Stimulated activated CD4-positive, alpha-beta T cell treated with anti-CD3 and anti-CD28 coated beads, Interleukin-4, amount 100 ng/mL, for 4 hours (primary cell): ENCODE results near the gene C1orf21.

Experiments
- DNase-seq, 2 experiments: peaks; one replicate each; pipeline ENCODE4 v3.0.0-alpha.2; 2020

Gene C1orf21

DNA sequence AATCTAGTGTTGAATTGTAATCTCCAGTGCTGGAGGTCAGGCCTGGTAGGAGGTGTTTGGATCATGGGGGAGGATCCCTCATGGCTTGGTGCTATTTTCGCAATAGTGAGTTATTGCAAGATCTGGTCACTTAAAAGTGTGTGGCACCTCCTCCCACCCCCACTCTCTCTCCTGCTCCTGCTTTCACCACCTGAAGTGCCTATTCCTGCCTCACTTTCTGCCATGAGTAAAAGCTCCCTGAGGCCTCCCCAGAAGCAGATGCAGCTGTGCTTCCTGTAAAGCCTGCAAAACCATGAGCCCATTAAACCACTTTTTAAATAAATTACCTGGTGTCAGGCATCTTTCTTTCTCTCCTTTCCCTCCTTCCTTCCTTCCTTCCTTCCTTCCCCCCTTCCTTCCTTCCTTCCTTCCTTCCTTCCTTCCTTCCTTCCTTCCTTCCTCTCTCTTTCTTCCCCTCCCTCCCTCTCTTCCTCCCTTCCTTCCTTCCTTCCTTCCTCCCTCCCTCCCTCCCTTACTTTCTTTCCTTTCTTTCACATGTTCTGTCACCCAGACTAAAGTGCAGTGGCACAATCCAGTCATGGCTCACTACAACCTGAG, 172.4 kb downstream of the C1orf21 start:
- no peak for DNase-seq

DNA sequence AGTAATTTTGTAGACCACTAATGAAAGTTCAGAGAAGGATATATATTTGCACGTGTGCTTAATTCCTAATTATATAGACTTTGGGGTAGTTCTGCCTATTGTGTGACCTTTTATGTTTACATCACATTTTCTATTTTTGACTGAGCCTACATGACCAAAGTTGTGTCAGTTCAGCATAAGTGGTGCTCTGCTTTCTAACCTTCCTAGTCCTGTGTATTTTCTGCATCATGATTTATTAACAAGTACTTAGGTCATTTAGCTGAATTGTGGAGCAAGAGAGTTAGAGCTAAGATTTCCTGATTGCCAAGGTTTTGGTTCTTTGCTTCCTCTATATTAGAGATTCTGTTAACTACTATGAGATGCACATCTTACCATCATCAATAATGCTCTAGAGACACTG, 176.0 kb downstream of the C1orf21 start:
- DNase-seq: no peak

DNA sequence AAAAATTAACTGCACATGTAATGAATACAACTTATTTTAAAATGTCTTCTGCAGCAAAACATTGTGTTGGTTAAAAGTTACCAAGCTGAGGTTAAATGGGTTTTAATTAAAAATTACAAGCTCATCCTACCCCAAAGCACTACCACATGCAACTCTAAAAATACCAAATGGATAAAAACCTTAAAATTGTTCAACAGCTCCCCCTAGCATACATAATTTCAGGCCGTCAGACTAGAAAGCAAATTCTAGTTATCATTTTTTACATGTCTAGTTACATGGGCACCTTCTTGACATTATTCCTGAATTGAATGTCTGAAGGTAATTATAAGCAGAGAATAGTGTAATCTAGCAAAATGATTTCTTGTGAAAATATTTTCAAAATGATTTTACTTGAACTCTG, 176.5 kb downstream of the C1orf21 start:
- no peak for DNase-seq

DNA sequence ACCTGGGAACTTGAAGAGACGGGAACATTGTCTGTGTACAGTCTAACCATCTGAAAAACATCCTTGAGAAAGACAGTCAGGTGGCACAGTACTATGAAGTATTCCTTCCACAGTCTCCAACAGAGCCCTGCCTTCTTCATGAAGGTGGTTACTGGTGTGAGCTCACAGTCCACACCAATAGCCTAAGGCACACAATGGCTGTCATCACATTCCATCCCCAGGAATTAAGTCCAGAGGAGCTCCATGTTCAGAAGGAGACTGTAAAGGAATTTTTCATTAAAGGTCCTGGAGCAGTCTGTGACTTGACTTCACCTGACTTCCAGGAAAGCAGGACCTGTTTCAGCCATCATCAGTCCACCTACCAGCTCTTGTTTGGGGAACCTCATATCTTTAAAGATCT, 180.2 kb downstream of the C1orf21 start:
- no peak for DNase-seq

DNA sequence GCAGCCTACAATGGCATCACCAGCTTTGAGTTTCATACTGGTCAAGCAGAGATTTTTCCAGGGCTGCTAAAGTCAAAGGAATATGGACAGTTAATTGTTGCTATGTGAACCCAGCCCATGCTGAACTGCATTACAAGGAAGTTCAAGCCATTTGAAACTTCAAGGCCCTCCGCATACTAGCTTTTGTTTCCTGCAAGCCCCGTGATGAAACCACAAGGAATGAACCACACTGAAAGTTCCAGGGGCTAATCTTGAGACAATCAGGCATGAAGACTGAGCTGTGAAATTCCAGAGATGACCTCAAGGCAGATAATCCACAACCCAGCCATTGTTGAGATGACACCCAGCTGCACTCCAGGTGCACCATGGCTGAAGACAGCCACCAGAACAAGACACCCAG, 180.8 kb downstream of the C1orf21 start:
- DNase-seq: no peak

DNA sequence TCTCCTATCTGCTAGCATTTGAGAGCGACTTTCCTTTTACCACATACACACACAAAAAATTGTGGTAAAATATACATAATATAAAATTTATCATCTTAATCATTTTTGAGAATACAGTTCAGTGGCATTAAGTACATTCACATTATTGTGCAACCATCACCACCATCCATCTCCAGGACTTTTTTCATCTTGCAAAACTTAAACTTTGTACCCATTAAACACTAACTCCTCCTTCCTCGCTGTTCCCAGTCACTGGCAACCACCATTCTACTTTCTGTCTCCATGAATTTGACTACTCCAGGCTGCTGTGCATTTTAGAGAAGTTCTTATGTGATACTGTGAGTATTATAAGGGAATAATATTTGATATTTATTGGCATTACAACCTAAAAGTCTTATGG, 181.3 kb downstream of the C1orf21 start:
- DNase-seq: no peak

DNA sequence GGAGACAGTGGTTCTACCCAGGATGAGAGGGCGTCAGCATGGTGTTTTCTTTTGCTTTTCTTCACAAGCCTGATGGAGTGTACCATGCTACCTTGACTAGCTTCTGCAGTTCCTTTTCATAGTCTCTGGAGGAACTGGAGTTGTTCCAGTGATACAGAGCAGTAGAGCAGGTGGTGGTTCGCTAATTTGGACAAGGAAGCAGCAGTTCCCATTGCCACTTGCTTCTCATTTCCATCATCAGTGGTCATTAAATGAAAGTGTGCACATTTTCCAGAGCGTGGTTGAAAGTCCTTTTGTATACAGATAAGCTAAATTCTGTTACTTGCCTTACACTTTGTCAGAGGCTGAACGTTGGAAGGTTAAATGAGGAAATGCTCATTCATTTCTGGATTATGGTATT, 182.3 kb downstream of the C1orf21 start:
- no peak for DNase-seq

DNA sequence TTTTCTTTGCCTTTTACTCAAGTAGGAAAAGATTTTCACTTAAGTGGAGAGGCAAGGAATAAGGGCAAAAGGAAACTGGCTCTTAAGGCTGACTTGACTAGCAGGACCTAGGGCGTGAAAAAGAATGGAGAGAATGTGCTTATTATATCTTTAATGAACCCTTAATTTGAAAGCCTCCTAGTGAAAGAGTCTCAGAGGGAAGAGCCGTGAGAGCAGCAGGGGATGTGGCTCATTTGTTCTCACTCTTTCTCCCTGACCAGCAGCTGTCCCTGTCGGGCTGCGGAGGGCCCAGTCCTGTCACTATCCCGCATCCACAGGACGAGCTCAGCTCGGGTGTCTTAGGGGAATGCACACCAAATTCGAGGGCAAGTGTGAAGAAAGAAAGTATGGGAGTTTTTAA, 187.8 kb downstream of the C1orf21 start:
- no peak for DNase-seq

DNA sequence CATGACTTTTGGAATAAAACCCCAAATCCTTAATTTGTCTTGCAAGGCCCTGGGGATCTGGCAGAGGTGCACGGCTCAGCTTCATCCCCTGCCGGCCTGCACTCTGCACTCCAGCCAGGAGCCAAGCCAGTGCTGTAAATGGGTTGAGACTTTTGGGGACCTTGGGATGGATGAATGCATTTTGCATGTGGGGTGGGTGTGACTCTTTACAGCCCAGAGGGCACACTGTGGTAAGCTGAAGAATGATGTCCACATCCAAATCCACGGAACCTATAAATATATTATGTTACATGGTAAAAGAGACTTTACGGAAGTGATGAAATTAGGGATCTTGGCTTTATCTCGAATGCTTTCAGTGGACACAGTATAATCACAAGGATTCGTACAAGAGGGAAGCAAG, 190.0 kb downstream of the C1orf21 start:
- DNase-seq: no peak

DNA sequence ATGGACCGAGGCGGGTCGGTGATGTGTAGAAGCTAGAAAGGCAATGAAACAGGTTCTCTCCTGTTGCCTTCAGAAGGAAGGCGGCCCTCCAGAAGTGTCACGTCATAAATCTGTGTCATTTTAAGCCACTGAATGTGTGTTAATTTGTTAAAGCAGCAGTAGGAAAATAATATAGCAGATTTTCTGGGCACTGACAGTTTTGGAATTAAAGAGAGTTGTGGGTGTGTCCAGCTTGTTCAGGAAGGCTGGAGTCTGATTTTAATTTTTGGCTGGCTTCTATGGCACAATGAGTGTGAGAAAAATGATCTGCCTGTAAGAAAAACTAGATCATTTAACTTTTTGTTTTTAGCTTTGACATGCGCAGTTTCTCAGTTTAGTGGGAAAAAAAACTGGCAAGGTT, 190.5 kb downstream of the C1orf21 start:
- DNase-seq: no peak

DNA sequence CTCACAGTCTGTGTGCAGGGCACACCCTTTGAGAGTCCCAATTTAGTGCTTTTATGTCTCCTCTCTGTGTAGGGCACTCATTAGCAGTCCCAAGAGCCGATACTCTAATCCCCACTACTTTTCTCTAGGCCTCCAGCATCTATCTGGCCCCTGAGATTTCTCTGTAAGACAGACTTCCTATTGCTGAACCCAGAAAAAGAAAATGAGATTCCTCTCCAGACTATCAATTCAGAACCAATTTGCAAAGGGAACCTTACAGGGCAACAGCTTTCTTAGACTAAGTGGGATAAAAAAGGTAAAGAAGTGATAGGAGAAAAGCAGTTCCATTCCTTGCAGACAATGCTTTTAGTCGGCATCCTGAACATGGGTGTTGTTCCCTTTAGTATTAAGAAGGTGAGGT, 195.6 kb downstream of the C1orf21 start:
- DNase-seq: no peak

DNA sequence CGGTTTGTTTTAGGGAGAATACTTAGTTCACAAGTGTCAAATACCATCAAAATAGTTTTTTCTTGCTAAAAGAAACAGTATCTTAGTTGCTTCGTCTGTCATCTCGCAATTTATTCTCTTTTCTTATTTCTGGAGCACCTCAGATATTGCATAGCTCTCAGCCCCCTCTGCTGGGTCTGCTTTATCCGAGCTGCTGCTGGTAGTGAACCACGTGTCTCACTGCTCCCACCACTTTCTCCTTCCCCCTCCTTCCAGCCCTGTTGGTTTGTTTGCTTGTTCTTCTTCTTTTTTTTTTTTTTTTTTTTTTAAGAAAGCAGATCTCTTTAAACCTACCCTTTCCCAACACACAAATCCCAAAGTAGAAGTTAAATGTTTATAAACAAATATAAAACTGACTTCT, 197.0 kb downstream of the C1orf21 start:
- DNase-seq: no peak

DNA sequence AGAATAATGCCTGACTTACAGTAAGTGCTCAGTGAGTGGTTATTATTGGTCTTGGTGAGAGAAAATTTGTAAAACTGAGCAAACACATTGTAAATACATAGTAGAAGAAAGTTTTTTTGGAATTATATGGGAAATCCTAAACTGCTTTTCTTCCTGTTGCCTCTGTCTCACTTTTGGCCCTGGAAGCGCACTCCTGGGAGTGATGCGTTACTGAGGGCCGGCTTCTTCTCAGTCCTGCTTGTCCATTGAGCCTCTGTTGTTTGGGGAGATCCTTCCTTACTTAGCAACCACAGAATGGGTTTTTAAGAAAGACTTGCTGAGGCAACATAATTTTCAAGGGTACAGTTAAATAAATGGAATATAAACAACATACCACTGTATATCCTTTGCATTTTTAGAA, 201.9 kb downstream of the C1orf21 start:
- no peak for DNase-seq

DNA sequence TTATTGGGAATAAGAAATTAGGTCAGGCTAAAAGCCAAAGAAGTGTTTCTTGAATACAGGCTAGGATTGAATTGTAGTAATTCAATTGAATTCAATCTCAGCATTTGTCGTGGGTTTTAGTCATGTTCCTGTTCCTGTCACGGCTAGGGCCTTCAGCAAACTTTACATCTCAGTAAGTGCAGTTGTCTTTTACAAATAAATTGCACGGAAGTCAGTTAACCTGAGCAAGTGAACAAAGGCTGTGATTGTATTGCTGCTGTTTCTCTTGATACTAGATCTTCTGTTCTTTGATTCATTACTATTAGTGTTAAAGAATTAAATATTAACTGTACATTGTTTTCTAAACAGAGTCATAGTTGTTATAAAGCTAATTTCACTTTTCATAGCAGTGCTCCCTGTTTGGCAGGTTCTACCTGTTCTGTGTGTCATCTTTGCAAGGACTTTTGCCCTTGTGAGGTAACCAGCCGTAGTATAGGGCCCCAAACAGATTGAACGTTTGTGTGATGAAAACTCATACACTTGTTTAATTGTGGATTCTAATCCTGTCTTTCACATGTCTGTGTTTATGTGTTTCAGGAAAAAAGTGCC, 203.4 kb downstream of the C1orf21 start:
- DNase-seq: no peak

DNA sequence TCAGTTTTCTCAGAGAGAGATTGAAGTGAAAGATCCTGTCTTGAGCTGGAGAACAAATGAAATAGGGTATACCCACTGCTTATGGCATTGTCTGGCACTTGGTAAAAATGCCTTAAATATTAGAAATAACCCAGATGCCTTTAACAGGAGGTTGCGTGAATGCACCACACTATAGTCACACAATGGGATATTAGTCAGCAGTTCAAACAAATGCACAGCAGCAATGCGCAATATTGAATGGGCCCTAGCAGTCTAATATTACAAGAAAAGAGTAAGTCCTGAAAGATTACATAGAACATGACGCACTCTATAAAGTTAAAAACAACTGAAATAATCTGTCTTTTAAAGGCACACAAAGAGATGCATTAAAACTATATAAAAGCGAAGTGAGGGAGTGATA, 206.8 kb downstream of the C1orf21 start:
- no peak for DNase-seq

DNA sequence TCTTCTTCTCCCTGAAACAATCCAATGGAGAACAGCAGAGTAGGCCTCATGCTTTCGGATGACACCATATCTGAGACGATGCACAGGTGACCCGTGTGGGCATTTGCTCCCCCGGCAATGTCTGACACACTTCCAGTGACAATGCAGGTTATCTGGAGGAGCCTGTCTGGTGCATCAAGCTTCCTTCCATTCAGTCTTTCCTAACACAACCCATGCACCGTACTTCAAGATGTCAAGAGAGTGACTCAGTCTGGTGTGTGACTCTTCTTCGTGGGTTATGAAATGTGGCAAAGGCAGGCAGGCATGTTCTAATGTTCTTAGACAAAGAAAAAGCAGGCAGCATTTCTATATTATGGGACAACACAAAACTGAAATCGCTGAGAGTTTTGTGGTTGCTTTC, 208.8 kb downstream of the C1orf21 start:
- no peak for DNase-seq

DNA sequence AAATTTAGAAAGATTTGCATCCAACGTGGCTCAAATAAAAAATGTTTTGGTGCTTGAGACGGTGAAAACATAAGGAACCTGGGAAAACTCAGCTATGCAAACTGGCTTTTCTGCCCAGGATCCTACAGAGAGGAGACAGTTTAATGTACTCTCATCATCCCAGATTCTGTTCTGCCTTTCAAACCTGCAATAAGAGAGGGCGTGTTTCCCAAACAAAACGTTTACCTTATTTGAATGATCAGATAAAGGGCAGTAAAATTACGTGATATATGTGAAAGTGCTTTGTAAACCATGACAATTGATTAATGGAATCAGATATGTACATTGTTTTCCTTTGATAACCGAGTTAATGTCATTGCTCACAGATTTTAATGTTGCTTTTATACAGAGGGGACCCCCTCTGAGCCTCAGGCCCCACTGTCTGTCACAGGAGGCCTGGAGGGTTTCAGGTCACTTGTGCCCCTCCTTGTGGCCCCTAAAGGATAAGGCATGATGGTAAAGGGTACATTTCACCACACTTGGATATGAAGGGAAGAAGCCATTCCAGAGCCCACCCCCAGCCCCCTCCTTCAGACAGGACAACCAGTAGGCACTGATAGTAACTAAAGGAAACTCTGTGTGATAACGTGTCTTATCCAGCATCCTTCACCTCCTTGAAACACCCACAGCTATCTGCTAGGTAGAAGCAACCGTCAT, 210.3 kb downstream of the C1orf21 start:
- DNase-seq: no peak

DNA sequence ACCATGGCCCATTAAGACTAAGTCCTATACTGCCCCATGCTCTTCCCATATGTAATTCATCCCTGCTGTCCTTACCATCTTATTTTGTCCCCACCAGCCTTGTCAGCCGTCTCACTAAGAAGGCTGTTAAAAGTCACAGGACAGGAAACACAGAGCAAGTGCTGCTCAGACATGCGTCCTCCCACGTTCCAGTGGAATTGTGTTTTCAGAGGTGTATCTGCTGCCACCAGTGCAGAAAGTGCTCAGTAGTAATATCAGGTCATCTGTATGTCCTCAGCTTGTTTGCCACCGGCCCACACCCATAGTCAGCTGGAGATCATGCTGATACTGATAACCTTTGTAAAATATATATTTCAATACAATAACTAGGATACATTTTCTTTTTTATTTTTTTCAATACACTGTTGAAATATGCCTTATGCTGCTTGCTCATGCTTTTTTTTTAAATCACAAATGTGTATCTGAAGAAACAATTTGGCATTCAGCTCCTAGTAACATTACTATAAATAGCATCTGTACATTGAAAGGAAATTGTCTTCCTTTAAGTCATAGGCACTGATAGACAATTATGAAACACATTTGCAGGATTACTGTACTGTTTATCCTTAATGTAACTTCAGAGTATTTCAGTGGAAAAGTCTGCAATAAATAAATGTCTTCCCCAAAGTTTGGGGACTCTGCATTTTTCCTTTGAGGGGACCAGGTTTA, 211.0 kb downstream of the C1orf21 start:
- no peak for DNase-seq

DNA sequence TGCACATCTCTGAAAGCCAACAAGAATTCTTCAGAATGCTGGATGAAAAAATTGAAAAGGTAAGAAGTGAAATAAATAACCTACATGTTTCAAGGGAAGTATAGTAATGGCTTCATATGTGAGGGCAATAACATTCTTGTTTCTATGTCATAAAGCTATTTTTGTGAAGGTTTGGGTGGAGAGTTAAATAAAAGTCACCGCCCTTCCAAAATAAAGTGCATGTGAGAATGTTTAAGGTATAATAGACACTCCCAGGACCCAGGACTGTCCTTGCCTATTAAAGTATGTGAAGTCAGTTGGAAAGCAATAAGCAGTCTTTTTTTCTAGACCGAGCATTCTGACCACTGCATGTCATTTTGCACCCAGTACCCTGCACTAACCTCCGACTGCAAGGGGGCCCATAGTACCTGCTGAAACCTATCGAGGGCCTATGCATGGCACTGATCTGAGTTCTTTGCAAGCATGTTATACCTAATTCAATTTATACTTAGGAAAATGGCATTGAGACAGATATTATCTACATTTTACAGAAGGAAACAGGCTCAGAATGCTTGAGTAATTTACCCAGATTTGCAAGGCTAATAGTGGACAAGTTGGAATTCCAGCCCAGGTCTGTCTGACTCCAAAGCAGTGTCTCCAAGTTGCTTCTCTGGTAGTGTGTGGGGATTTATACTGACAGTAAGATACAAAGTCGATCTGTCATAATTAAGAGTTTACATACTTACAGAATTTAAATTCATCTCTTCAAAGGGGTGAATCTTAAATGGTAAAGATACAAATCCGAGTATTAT, 211.8 kb downstream of the C1orf21 start:
- DNase-seq: no peak

DNA sequence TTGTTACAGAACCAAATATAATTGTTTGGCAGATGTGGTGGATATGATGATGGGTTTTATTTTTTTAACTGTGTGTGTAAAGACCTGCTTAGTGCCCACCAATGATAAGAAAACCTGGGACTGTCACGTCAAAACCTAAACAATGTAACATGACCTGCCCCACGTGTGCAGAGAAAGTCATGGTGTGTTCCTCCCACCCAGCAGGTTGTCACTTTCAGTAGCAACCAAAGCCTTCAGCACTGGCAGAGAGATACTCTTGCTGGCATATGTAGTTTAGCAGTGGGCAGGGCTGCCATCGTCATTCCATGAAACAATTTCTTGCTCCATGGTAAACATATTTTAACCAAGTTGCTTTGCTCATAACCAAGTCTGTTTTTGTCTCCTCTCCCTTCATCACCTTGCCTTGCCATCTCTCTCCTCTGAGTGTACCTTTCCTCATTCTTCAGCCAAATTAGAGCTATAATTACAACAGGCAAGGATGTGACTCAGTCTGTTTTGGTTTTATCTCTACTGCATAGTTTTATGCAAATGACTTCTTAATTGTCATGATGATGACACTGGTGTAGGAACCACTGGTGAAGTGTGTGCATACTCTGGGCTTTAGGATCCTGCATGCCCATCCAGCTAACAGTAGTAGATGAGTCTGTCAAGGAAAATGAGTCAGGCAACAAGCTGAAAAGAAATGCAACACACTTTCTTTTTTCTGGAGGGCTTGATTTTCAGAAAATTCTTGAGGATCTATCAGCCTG, 217.5 kb downstream of the C1orf21 start:
- DNase-seq: no peak

DNA sequence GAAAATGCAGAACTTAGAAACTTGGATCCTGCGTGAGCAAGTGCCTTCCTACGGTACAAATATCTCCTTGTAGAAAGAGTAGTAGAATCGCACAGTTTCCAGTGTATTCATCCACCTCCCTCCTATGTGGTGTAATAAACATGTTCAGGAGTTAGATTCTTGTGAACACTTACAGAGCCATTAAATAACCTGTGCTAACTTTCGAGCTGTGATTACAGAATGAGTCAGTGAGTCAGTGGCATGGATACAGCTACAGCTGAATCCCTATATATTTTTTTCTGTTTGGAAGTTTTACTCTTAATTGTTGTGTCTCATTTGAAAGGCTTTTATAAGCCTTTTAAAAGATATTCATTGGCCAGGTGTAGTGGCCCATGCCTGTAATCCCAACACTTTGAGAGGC, 219.1 kb downstream of the C1orf21 start:
- DNase-seq: no peak

DNA sequence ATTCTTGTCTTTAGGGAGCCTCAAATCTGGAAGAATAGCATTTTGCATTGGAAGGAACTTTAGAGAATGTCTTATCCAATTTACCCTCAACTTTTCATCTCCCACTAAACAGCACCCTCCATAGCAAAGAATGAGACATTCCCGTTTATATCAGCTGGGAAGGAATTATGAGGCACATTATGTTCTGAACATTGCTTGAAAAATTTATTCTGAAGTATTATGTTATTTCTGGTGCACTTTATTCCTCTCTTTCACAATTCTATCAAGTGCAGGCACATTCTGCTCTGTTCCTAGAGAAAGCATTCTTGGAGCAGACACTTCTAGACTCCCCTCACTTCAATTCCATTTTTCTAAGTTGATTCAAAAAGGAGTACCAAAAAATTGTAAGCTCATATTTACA, 220.0 kb downstream of the C1orf21 start:
- DNase-seq: no peak

DNA sequence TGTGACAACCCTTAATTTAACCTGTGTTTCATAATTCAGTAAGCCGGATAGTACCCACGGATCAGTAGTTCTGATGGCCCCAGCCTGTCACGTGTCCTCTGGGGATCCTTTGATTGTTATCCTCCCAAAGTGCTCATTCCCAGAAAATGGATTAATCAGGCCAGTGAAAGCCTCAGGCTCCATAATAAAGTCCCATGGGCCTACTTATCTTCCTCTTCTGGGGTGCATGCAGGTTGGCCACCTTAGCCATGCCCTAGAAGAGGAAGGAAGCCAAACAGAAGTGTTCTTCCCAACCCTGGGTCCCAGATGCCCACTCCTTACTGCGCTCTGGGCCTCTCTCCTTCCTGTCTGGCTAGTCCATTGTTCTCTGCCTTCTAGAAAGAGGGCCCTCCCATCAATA, 221.8 kb downstream of the C1orf21 start:
- no peak for DNase-seq
